SU-DHL-6 (cell line): ENCODE data around the gene GRPR.

ENCODE experiments used
- H2AFZ ChIP-seq: fragments of 200-600 bp; sonication (generic); 2 replicates; pipeline ENCODE4 v1.6.1; 2014; ENCODE audit warnings: low read depth, mild to moderate bottlenecking, moderate library complexity, mixed read lengths, antibody characterized with exemption, low read length; ENCODE audit not compliant: severe bottlenecking
- H3F3A ChIP-seq: fragments of 200-600 bp; shearing (Covaris generic); 2 replicates; pipeline ENCODE4 v1.6.0; 2016; ENCODE audit warnings: antibody characterized with exemption, mild to moderate bottlenecking; ENCODE audit not compliant: insufficient read depth
- H3K27ac ChIP-seq: fragments of 200-600 bp; sonication (generic); 2 replicates; pipeline ENCODE4 v1.5.1; 2016; ENCODE audit warnings: low read depth, mild to moderate bottlenecking, low read length, moderate library complexity, mixed read lengths
- H3K27me3 ChIP-seq: fragments of 200-600 bp; sonication (generic), shearing (Covaris generic); 2 replicates; pipeline ENCODE4 v1.6.0; 2014; ENCODE audit warnings: mild to moderate bottlenecking, low read length
- H3K36me3 ChIP-seq: fragments of 200-600 bp; sonication (generic); 2 replicates; pipeline ENCODE4 v1.6.1; 2014; ENCODE audit warnings: mild to moderate bottlenecking, low read length, mixed read lengths
- H3K4me2 ChIP-seq: fragments of 300-600, 200-600 bp; shearing (Covaris generic), sonication (generic); 2 replicates; pipeline ENCODE4 v1.6.0; 2014; ENCODE audit warnings: low read length, low read depth, mild to moderate bottlenecking; ENCODE audit not compliant: poor library complexity, severe bottlenecking
- H3K4me3 ChIP-seq: fragments of 200-600 bp; sonication (generic); 2 replicates; pipeline ENCODE4 v1.5.1; 2014; ENCODE audit warnings: antibody characterized with exemption, low read length, mild to moderate bottlenecking, mixed read lengths; ENCODE audit not compliant: insufficient read depth, poor library complexity, severe bottlenecking
- H3K79me2 ChIP-seq: fragments of 200-600 bp; sonication (generic); 2 replicates; pipeline ENCODE4 v1.6.1; 2014; ENCODE audit warnings: mild to moderate bottlenecking, low read length, moderate library complexity; ENCODE audit not compliant: insufficient read depth
- H3K9ac ChIP-seq: fragments of 200-600 bp; sonication (generic); 2 replicates; pipeline ENCODE4 v1.7.0; 2014; ENCODE audit warnings: mild to moderate bottlenecking, low read length
- H3K9me2 ChIP-seq: fragments of 200-600 bp; sonication (generic); replicated peaks from 2 replicates; pipeline ENCODE4 v1.6.1; 2014; ENCODE audit warnings: low read length; ENCODE audit not compliant: insufficient read depth
- H3K9me3 ChIP-seq: fragments of 200-600 bp; sonication (generic); 2 replicates; pipeline ENCODE4 v1.6.1; 2014; ENCODE audit warnings: low read length, mixed read lengths; ENCODE audit not compliant: insufficient read depth
- H4K20me1 ChIP-seq: fragments of 200-600 bp; sonication (generic); 2 replicates; pipeline ENCODE4 v1.6.1; 2014; ENCODE audit warnings: low read depth, mild to moderate bottlenecking, antibody characterized with exemption, low read length, moderate library complexity, mixed read lengths
- CTCF ChIP-seq: fragments of 200-600 bp; sonication (generic); IDR thresholded peaks from one replicate; pipeline ENCODE4 v1.5.1; 2017; ENCODE audit warnings: antibody characterized with exemption, mild to moderate bottlenecking, low read length, moderate library complexity; ENCODE audit not compliant: insufficient read depth, poor library complexity, severe bottlenecking
- EZH2phosphoT487 ChIP-seq: fragments of 200-600 bp; sonication (generic), shearing (Covaris generic); conservative IDR thresholded peaks from 2 replicates; pipeline ENCODE4 v1.6.1; 2018; ENCODE audit warnings: mild to moderate bottlenecking, antibody characterized with exemption, low read length, moderate library complexity, mixed read lengths

Gene GRPR

GRCh38 chrX:16171039-16171438 lies 47.7 kb downstream of the GRPR start:
- Histone ChIP-seq H3K9ac (no peak overlapping the region), H3F3A (no peaks in the 10 kb centered on the region), H3K9me2 (no peaks in the 10 kb centered on the region), H2AFZ (no peak overlapping the region), H3K79me2 (no peaks in the 10 kb centered on the region), H4K20me1 (no peaks in the 10 kb centered on the region), H3K4me2 (no peak overlapping the region), H3K9me3 (no peaks in the 10 kb centered on the region), H3K36me3 (no peaks in the 10 kb centered on the region), H3K27ac (no peak overlapping the region), H3K27me3 (no peaks in the 10 kb centered on the region), H3K4me3 (no peak overlapping the region)
- TF ChIP-seq EZH2phosphoT487 (no peak), CTCF (no peak)

- Histone ChIP-seq H3K27me3 (no peaks in the 10 kb centered on the region), H2AFZ (no peak overlapping the region), H3K9me3 (no peaks in the 10 kb centered on the region), H3K79me2 (no peaks in the 10 kb centered on the region), H3K4me3 (no peak overlapping the region), H3K9me2 (no peaks in the 10 kb centered on the region), H3K9ac (no peak overlapping the region), H3K4me2 (no peak overlapping the region), H3K27ac (no peak overlapping the region), H4K20me1 (no peaks in the 10 kb centered on the region), H3F3A (no peaks in the 10 kb centered on the region), H3K36me3 (no peaks in the 10 kb centered on the region)
- no peak for TF ChIP-seq EZH2phosphoT487
- TF ChIP-seq CTCF: no peak
These were observed 48.6 kb downstream of the GRPR start for GRCh38 chrX:16171944-16172343.

- H2AFZ ChIP-seq: no peak overlapping the region
- H3K9ac ChIP-seq: no peak overlapping the region
- TF ChIP-seq CTCF: no peak
- TF ChIP-seq EZH2phosphoT487: no peak
- no peak overlapping the region for H3K27ac ChIP-seq
- H3K79me2 ChIP-seq: no peaks in the 10 kb centered on the region
- H3K4me2 ChIP-seq: no peak overlapping the region
- H3K9me2 ChIP-seq: no peaks in the 10 kb centered on the region
- no peaks in the 10 kb centered on the region for H3K9me3 ChIP-seq
- H3F3A ChIP-seq: no peaks in the 10 kb centered on the region
- H3K27me3 ChIP-seq: no peaks in the 10 kb centered on the region
- H3K4me3 ChIP-seq: no peak overlapping the region
- H3K36me3 ChIP-seq: no peaks in the 10 kb centered on the region
- no peaks in the 10 kb centered on the region for H4K20me1 ChIP-seq
These were observed 49.0 kb downstream of the GRPR start for GRCh38 chrX:16172391-16172790.
